ENCODE data around the gene COL23A1.

GRCh38 chr5:178297751-178298150, 292.4 kb downstream of the COL23A1 start:
- no peak for TF ChIP-seq CTCF (conservative IDR thresholded peaks at IDR 0.05; ENCODE audit: low read depth, low read length)
- TF ChIP-seq EZH2 (IDR thresholded peaks at IDR 0.05; ENCODE audit: low read length, unreplicated experiment) = no peak
- TF ChIP-seq EZH2phosphoT487 (IDR thresholded peaks at IDR 0.05; ENCODE audit: borderline replicate concordance, low read length) = no peak

All from PC-3 (cell line).